Suprapubic skin (tissue), 4 donors: Measurements from ENCODE around the gene RBM28. TPM values are rescaled to one million over a fixed set of nuclear protein-coding genes. Genes with fewer than 3 reads are reported as not detected.

Experiments used
- DNase-seq, 2 donors: peaks; one replicate each; pipeline ENCODE4 v3.0.0-alpha.2; 2019; ENCODE audit warnings: low spot score in 2 of 2
- H3K27ac ChIP-seq: fragments of 200-600 bp; sonication (generic); one replicate; pipeline ENCODE4 v1.5.1; 2019
- H3K27me3 ChIP-seq: fragments of 200-600 bp; sonication (generic); one replicate; pipeline ENCODE4 v1.5.1; 2019
- H3K36me3 ChIP-seq: fragments of 200-600 bp; sonication (generic); one replicate; pipeline ENCODE4 v1.5.1; 2019
- H3K4me1 ChIP-seq: fragments of 200-600 bp; sonication (generic); one replicate; pipeline ENCODE4 v1.5.1; 2019
- H3K4me3 ChIP-seq: fragments of 200-600 bp; sonication (generic); one replicate; pipeline ENCODE4 v1.5.1; 2019; ENCODE audit warnings: mild to moderate bottlenecking
- H3K9me3 ChIP-seq: fragments of 200-600 bp; sonication (generic); one replicate; pipeline ENCODE4 v1.5.1; 2019
- EP300 ChIP-seq: sonication (generic); formaldehyde crosslinking; IDR thresholded peaks from one replicate; pipeline ENCODE4 v1.6.1; 2017; ENCODE audit warnings: antibody characterized with exemption
- POLR2A ChIP-seq, 2 donors: fragments of 450-650 bp; IDR thresholded peaks; one replicate each; pipeline ENCODE4 v1.6.1; 2017; ENCODE audit warnings: antibody characterized with exemption in 2 of 2, mild to moderate bottlenecking in 2 of 2, moderate library complexity in 2 of 2
- POLR2AphosphoS5 ChIP-seq, 3 donors: sonication (generic); formaldehyde crosslinking; IDR thresholded peaks; one replicate each; pipeline ENCODE4 v1.6.1; 2017; ENCODE audit warnings: antibody characterized with exemption in 3 of 3
- WGBS: methylation state at CpG from one replicate; pipeline ENCODE4 v1.1.5; 2018; 5-methylcytosine and 5-hydroxymethylcytosine counted together
- total RNA-seq, 4 donors: library from RNA; depleted of rRNA; stranded (reverse); fragments of >200 nt; gene quantifications; one replicate each; pipeline ENCODE4 v1.1.0, GENCODE V29; 2016
- TF ChIP-seq, protein P1 (sequence below), 2 donors: fragments of 200-600 bp in 1 of 2; fragments of 450-650 bp in 1 of 2; sonication (generic) in 1 of 2; IDR thresholded peaks; one replicate each; pipeline ENCODE4 v1.5.1; 2016 to 2019; ENCODE audit warnings: antibody characterized with exemption in 2 of 2, mild to moderate bottlenecking in 1 of 2, moderate library complexity in 1 of 2

RBM28 gene
- total RNA-seq, 4 donors from 2014 or later = 16.9 to 34.9 (median 25.6) TPM

GRCh38 chr7:128362670-128363069, 19.0 kb upstream of the RBM28 start:
- Histone ChIP-seq H3K4me3 (no peak overlapping the region), H3K36me3 (no peaks in the 10 kb centered on the region), H3K4me1 (peaks cover 18% of the 10 kb centered on the region), H3K27me3 (peaks cover 23% of the 10 kb centered on the region), H3K27ac (no peak overlapping the region), H3K9me3 (no peaks in the 10 kb centered on the region)
- no peak for TF ChIP-seq POLR2A (IDR thresholded peaks at IDR 0.05)
- TF ChIP-seq, protein P1, sequence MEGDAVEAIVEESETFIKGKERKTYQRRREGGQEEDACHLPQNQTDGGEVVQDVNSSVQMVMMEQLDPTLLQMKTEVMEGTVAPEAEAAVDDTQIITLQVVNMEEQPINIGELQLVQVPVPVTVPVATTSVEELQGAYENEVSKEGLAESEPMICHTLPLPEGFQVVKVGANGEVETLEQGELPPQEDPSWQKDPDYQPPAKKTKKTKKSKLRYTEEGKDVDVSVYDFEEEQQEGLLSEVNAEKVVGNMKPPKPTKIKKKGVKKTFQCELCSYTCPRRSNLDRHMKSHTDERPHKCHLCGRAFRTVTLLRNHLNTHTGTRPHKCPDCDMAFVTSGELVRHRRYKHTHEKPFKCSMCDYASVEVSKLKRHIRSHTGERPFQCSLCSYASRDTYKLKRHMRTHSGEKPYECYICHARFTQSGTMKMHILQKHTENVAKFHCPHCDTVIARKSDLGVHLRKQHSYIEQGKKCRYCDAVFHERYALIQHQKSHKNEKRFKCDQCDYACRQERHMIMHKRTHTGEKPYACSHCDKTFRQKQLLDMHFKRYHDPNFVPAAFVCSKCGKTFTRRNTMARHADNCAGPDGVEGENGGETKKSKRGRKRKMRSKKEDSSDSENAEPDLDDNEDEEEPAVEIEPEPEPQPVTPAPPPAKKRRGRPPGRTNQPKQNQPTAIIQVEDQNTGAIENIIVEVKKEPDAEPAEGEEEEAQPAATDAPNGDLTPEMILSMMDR (IDR thresholded peaks at IDR 0.05) = no peak
- no peak for TF ChIP-seq EP300
- TF ChIP-seq POLR2AphosphoS5 (IDR thresholded peaks at IDR 0.05) = no peak
- WGBS = 84% methylated on average over 4 of the region's 4 CpGs
- DNase-seq = no peak

DNA sequence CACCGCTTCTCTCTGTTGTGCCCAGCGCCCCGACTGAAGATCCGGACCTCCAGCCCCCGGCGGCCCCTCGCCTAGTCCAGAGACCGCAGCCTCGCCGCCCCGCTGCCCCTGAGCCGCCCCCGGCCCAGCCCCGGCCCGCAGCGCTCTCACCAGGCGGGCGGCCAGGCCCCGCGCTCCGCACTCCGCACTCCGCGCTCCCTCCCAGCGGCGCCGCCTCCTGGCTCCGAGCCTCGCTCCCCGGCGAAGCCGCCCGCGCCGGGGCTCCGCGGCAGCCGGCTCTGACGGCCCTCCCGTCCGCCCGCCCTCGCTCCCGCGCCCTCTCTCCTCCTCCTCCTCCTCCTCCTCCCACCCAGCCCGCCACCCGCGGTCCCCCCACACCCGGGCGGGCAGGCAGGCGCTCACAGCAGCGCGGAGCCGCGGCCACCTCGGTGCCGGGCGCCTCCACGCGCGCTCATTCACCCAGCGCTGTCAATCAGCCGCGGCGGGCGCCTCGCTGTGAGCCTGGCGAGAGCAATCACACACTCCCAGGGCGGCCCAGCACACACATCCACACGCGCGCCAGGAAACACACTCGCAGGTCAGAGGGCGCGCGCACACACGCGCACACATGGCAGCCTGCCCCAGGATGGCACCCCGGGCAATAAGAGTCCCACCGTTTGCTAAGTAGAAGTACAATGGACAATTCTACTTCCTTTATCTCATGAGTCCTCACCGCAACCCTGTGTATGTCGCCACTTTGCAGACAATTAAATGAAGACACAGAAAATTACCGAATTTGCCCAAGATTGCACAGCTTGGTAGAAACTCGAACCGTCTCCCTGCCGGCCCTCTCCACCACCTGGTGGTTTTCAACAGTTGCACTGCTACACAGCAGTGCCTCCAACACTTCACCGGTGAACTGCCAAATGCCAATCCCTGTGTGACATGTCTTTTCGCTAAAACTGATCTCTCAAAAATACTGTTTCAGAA, 18.0 kb upstream of the RBM28 start, which contains the start of gene PRRT4:
PRRT4 (minus strand) TSS at position 280 of the 969 bp plus-strand sequence.
- peak in 1 of 2 donors; percentile 73 for DNase-seq

DNA sequence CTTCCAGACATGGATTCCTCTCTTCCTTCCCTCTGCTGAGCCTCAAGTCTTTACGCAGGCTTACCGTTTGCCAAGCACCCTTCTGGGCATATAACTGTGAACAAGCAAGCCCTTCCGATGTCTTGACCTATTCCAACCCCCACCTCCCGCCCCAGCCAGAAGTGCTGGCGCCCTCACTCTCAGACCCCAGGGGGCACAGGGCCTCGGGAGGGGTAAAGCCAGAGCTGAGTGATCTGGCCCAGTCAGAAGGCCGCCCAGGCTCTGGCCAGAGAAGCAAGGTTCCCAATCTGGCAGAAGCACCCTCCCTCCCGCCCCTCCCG, 16.6 kb upstream of the RBM28 start:
- Histone ChIP-seq H3K9me3 (no peaks in the 10 kb centered on the region), H3K27me3 (peaks cover 18% of the 10 kb centered on the region), H3K4me3 (peak overlapping the region; percentile 66), H3K27ac (no peak overlapping the region), H3K36me3 (no peaks in the 10 kb centered on the region), H3K4me1 (peaks cover 18% of the 10 kb centered on the region)
- no peak for DNase-seq
- TF ChIP-seq POLR2A (IDR thresholded peaks at IDR 0.05) (no peak), POLR2AphosphoS5 (IDR thresholded peaks at IDR 0.05) (no peak), EP300 (no peak)
- TF ChIP-seq, protein P1 (IDR thresholded peaks at IDR 0.05) = no peak
- 28% methylated on average over 5 of the region's 9 CpGs for WGBS

More for the DNA sequence above, 18.0 kb upstream of the RBM28 start, which contains the start of gene PRRT4:
- Histone ChIP-seq H3K4me1 (peaks cover 18% of the 10 kb centered on the region), H3K9me3 (no peaks in the 10 kb centered on the region), H3K4me3 (peak within 1 kb of the TSS; percentile 66), H3K27ac (no peak within 1 kb of the TSS), H3K27me3 (peaks cover 23% of the 10 kb centered on the region), H3K36me3 (no peaks in the 10 kb centered on the region)
- 2% methylated on average over 42 of the region's 88 CpGs for WGBS
- TF ChIP-seq POLR2AphosphoS5 (IDR thresholded peaks at IDR 0.05) (no peak), POLR2A (IDR thresholded peaks at IDR 0.05) (no peak), EP300 (no peak)
- TF ChIP-seq, protein P1 (IDR thresholded peaks at IDR 0.05) = no peak

GRCh38 chr7:128359939-128360338, 16.2 kb upstream of the RBM28 start:
- Histone ChIP-seq H3K4me1 (peaks cover 18% of the 10 kb centered on the region), H3K9me3 (no peaks in the 10 kb centered on the region), H3K27me3 (peaks cover 18% of the 10 kb centered on the region), H3K36me3 (no peaks in the 10 kb centered on the region), H3K4me3 (no peak overlapping the region), H3K27ac (no peak overlapping the region)
- TF ChIP-seq, protein P1 (IDR thresholded peaks at IDR 0.05) = no peak
- TF ChIP-seq EP300 = no peak
- TF ChIP-seq POLR2A (IDR thresholded peaks at IDR 0.05) = no peak
- TF ChIP-seq POLR2AphosphoS5 (IDR thresholded peaks at IDR 0.05) = no peak
- 81% methylated on average over 4 of the region's 4 CpGs for WGBS
- no peak for DNase-seq

DNA sequence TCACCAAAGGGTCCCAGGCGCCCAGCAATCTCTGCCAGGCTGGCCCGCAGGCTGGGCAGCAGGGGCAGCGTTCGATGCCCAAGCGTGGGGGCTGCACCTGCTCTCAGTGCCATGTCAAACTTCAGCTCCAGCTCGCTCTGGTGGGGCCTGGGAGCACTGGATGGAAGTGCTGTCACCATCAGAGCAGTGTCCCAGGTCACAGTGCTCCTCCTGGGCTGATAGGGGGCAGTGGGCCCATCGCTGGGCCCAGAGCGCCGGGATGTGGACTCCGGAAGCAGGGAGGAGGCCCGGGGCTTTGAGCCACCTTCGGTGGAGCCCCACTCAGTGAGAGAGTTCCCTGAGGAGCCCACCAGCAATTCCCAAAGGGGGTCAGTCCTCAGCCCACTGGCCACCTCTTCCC, 15.6 kb upstream of the RBM28 start:
- no peak for DNase-seq
- no peaks in the 10 kb centered on the region for H3K9me3 ChIP-seq
- H3K4me1 ChIP-seq = peaks cover 18% of the 10 kb centered on the region
- WGBS = 98% methylated on average over 9 of the region's 12 CpGs
- H3K27ac ChIP-seq = no peak overlapping the region
- H3K27me3 ChIP-seq = peaks cover 14% of the 10 kb centered on the region
- H3K36me3 ChIP-seq = no peaks in the 10 kb centered on the region
- H3K4me3 ChIP-seq = no peak overlapping the region
- TF ChIP-seq POLR2AphosphoS5 (IDR thresholded peaks at IDR 0.05) = no peak
- TF ChIP-seq, protein P1 (IDR thresholded peaks at IDR 0.05) = no peak
- no peak for TF ChIP-seq EP300
- TF ChIP-seq POLR2A (IDR thresholded peaks at IDR 0.05) = no peak
